GM12872 (cell line): ENCODE results near the gene UBASH3A.

Experiments
- TF ChIP-seq, protein P1 (sequence below): IDR thresholded peaks from 3 replicates; pipeline ENCODE4 v1.5.1; 2011; ENCODE audit warnings: low read depth, mild to moderate bottlenecking, low read length, moderate library complexity; ENCODE audit not compliant: insufficient read depth

The UBASH3A gene

DNA sequence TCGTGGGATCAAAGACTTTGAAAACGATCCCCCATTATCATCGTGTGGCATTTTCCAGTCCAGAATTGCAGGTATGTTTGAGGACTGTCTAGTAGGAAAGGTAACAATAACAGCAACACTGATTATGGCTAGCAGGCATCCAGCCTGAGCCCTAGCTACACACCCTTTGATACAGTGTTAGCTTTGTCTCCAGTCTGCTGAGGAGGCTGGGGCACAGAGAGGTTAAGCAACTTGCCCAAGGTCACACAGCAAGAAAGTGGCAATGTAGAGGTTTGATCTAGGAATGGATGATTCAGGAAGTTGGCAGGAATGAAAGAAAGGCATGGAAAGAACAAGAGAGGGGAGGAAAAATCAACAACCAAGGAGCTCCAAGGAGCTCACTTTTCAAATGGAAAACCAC lies 31.2 kb downstream of the UBASH3A start:
- TF ChIP-seq, protein P1, sequence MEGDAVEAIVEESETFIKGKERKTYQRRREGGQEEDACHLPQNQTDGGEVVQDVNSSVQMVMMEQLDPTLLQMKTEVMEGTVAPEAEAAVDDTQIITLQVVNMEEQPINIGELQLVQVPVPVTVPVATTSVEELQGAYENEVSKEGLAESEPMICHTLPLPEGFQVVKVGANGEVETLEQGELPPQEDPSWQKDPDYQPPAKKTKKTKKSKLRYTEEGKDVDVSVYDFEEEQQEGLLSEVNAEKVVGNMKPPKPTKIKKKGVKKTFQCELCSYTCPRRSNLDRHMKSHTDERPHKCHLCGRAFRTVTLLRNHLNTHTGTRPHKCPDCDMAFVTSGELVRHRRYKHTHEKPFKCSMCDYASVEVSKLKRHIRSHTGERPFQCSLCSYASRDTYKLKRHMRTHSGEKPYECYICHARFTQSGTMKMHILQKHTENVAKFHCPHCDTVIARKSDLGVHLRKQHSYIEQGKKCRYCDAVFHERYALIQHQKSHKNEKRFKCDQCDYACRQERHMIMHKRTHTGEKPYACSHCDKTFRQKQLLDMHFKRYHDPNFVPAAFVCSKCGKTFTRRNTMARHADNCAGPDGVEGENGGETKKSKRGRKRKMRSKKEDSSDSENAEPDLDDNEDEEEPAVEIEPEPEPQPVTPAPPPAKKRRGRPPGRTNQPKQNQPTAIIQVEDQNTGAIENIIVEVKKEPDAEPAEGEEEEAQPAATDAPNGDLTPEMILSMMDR, result no peak

DNA sequence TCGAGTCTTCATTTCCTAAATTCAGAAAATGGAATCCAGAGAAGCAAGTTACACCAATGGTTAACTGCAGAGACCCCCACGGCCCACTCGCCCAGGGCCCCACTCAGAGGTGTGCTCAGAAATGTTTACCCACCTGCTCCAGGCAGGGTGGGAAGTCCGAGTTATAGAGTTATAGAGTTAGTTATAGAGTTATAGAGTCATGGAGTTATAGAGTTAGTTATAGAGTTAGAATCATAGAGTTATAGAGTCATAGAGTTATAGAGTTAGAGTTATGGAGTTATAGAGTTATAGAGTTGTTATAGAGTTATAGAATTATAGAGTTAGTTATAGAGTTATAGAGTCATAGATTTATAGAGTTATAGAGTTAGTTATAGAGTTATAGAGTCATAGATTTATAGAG lies 31.7 kb downstream of the UBASH3A start:
- TF ChIP-seq, protein P1, result no peak

GRCh38 chr21:42435833-42436232 lies 32.1 kb downstream of the UBASH3A start:
- TF ChIP-seq, protein P1, result no peak

GRCh38 chr21:42436914-42437313 lies 33.2 kb downstream of the UBASH3A start:
- TF ChIP-seq, protein P1, result no peak

GRCh38 chr21:42437786-42438185 lies 34.1 kb downstream of the UBASH3A start:
- TF ChIP-seq, protein P1, result no peak

DNA sequence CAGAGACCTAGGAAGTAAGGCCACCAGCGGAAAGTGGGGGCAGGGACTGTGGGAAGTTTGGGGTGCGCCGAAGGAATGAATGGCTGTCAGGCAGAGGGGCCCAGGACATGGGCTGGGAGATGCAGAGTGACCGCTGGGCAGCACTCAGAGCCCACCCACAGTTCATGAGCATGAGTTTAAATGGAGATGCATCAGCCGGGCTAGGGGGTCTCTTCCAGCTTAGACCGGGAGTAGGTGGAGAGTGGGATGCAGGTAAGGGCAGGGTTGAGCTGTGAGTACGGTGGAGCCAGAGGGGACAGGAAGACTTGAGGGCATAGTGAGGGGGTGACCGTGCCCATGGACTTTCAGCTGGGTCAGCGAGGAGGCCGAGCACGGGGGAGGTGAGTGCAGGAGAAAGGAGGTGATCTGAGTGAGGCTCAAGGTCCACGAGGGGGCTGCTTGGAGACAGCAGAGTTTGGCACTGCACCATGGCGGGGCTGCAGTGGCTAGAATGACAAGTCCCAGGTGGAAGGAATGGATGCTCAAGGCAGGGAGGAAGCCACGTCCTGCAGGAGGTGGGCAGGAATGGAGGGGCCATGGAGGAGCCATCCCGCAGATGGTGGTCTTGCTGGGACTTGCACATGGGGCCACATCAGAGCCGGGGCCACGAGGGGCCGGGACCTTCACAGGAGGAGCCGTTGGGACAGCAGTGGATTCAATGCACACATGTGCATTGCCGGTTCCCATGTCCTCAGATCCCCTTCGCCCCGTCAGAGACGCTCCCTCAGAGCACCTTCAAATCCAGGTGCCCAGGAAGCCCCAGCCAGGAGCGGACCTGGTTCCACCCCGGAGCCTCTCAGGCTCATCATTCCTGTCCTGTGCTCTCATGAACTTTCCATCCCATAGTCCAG lies 34.9 kb downstream of the UBASH3A start:
- TF ChIP-seq, protein P1, result no peak

GRCh38 chr21:42439284-42440186 lies 35.8 kb downstream of the UBASH3A start:
- TF ChIP-seq, protein P1, result no peak
